GM23338 (cell line): ENCODE results near the gene PPIC. TPM values are rescaled to one million over a fixed set of nuclear protein-coding genes. Genes with fewer than 3 reads are reported as not detected.

Experiments
- ATAC-seq: fragments of 200-7000 bp; cut with Tn5 transposase; 3 replicates; pipeline ENCODE4 v1.9.1; 2020
- DNase-seq: peaks from one replicate; pipeline ENCODE4 v3.0.0-alpha.2; 2015; ENCODE audit warnings: low spot score
- H2AFZ ChIP-seq: fragments of 200-600 bp; sonication (generic); 2 replicates; pipeline ENCODE4 v1.8.0; 2016; ENCODE audit warnings: antibody characterized with exemption, mild to moderate bottlenecking, moderate library complexity
- H3F3A ChIP-seq: fragments of 200-600 bp; sonication (generic); replicated peaks from 2 replicates; pipeline ENCODE4 v1.8.0; 2017; ENCODE audit warnings: antibody characterized with exemption, mixed run types, low read depth
- H3K27ac ChIP-seq: fragments of 200-600 bp; sonication (generic); 2 replicates; pipeline ENCODE4 v1.6.1; 2016; ENCODE audit warnings: low read depth
- H3K27me3 ChIP-seq: fragments of 200-600 bp; sonication (generic); 2 replicates; pipeline ENCODE4 v1.8.0; 2016; ENCODE audit warnings: mild to moderate bottlenecking, mixed run types, moderate library complexity; ENCODE audit not compliant: insufficient read depth
- H3K36me3 ChIP-seq: fragments of 200-600 bp; sonication (generic); 2 replicates; pipeline ENCODE4 v1.8.0; 2016; ENCODE audit warnings: mild to moderate bottlenecking; ENCODE audit not compliant: insufficient read depth
- H3K4me1 ChIP-seq: fragments of 200-600 bp; sonication (generic); 2 replicates; pipeline ENCODE4 v1.8.0; 2016; ENCODE audit warnings: mild to moderate bottlenecking, moderate library complexity; ENCODE audit not compliant: insufficient read depth
- H3K4me2 ChIP-seq: fragments of 200-600 bp; sonication (generic); 2 replicates; pipeline ENCODE4 v1.7.1; 2017; ENCODE audit warnings: mixed run types
- H3K4me3 ChIP-seq: fragments of 200-600 bp; sonication (generic); 2 replicates; pipeline ENCODE4 v1.6.1; 2016; ENCODE audit warnings: mixed run types
- H3K79me2 ChIP-seq: fragments of 200-600 bp; sonication (generic); replicated peaks from 2 replicates; pipeline ENCODE4 v1.8.0; 2017; ENCODE audit warnings: mild to moderate bottlenecking; ENCODE audit not compliant: insufficient read depth
- H3K9me2 ChIP-seq: fragments of 200-600 bp; sonication (generic); 2 replicates; pipeline ENCODE4 v1.8.0; 2017; ENCODE audit not compliant: insufficient read depth
- H4K20me1 ChIP-seq: fragments of 200-600 bp; sonication (generic); replicated peaks from 2 replicates; pipeline ENCODE4 v1.8.0; 2017; ENCODE audit warnings: mild to moderate bottlenecking; ENCODE audit not compliant: insufficient read depth
- H3K27ac Mint-ChIP-seq: 2 replicates; pipeline ENCODE4 v1.8.0; 2020; ENCODE audit warnings: inconsistent platforms, mild to moderate bottlenecking, moderate library complexity, mixed read lengths
- H3K27me3 Mint-ChIP-seq: 3 replicates; pipeline ENCODE4 v1.8.0; 2022; ENCODE audit warnings: low read depth, mild to moderate bottlenecking, moderate library complexity, mixed read lengths, inconsistent platforms; ENCODE audit not compliant: insufficient read depth, poor library complexity
- H3K36me3 Mint-ChIP-seq: 3 replicates; pipeline ENCODE4 v1.8.0; 2021; ENCODE audit warnings: low read depth, mild to moderate bottlenecking, inconsistent platforms, moderate library complexity, mixed read lengths
- H3K4me1 Mint-ChIP-seq: 3 replicates; pipeline ENCODE4 v1.8.0; 2020; ENCODE audit warnings: mild to moderate bottlenecking, inconsistent platforms, mixed read lengths
- H3K4me3 Mint-ChIP-seq: 3 replicates; pipeline ENCODE4 v1.8.0; 2021; ENCODE audit warnings: moderate library complexity, mild to moderate bottlenecking, inconsistent platforms, mixed read lengths
- H3K9me3 Mint-ChIP-seq: 3 replicates; pipeline ENCODE4 v1.8.0; 2020; ENCODE audit warnings: moderate library complexity, mild to moderate bottlenecking, inconsistent platforms, mixed read lengths
- ETS1 ChIP-seq: IDR thresholded peaks from 2 replicates; pipeline ENCODE4 v1.6.1; 2016; ENCODE audit warnings: antibody characterized with exemption
- EZH2 ChIP-seq: fragments of 200-600 bp; sonication (generic); IDR thresholded peaks from one replicate; pipeline ENCODE4 v1.8.0; 2017; ENCODE audit warnings: antibody characterized with exemption, mild to moderate bottlenecking, low read depth; ENCODE audit not compliant: unreplicated experiment
- EZH2phosphoT487 ChIP-seq: fragments of 200-600 bp; sonication (generic); IDR thresholded peaks from one replicate; pipeline ENCODE4 v1.8.1; 2018; ENCODE audit warnings: antibody characterized with exemption; ENCODE audit not compliant: unreplicated experiment
- JUNB ChIP-seq: IDR thresholded peaks from one replicate; pipeline ENCODE4 v1.6.1; 2016; ENCODE audit warnings: antibody characterized with exemption; ENCODE audit not compliant: unreplicated experiment
- NANOG ChIP-seq: IDR thresholded peaks from 2 replicates; pipeline ENCODE4 v1.6.1; 2016; ENCODE audit warnings: antibody characterized with exemption, borderline replicate concordance
- POLR2AphosphoS5 ChIP-seq: IDR thresholded peaks from 2 replicates; pipeline ENCODE4 v1.6.1; 2016; ENCODE audit warnings: antibody characterized with exemption, low read depth
- REST ChIP-seq: IDR thresholded peaks from one replicate; pipeline ENCODE4 v1.6.1; 2018; ENCODE audit warnings: antibody characterized with exemption; ENCODE audit not compliant: unreplicated experiment
- STAT1 ChIP-seq: IDR thresholded peaks from one replicate; pipeline ENCODE4 v1.6.1; 2016; ENCODE audit warnings: antibody characterized with exemption; ENCODE audit not compliant: unreplicated experiment
- ZNF114 ChIP-seq: fragments of 250-450 bp; sonication (Bioruptor Pico); IDR thresholded peaks from 2 replicates; pipeline ENCODE4 v1.5.0; 2020; ENCODE audit warnings: mild to moderate bottlenecking, moderate library complexity
- ZNF331 ChIP-seq: fragments of 250-450 bp; sonication (Bioruptor Pico); IDR thresholded peaks from 2 replicates; pipeline ENCODE4 v1.5.0; 2020; ENCODE audit warnings: low read depth, mild to moderate bottlenecking, moderate library complexity
- polyA plus RNA-seq: library from polyadenylated mRNA; unstranded; fragments of >200 nt; fragmentation: Nextera tagmentation; extraction: Ambion mirVana; gene quantifications from 2 replicates; pipeline ENCODE4 v1.2.1, GENCODE V29; 2016
- total RNA-seq: library from RNA; depleted of rRNA; stranded (reverse); fragments of >200 nt; shearing (Covaris generic); gene quantifications from 2 replicates; pipeline ENCODE4 v1.2.3, GENCODE V29; 2014
- TF ChIP-seq, protein P1 (sequence below): fragments of 250-450 bp; sonication (Bioruptor Pico); IDR thresholded peaks from 2 replicates; pipeline ENCODE4 v1.5.0; 2020; ENCODE audit warnings: mild to moderate bottlenecking, moderate library complexity

PPIC gene
- total and polyA plus RNA-seq, 2 experiments from 2014 or later = 13.9 to 21.0 TPM

GRCh38 chr5:123044926-123045617 lies 8.5 kb upstream of the PPIC start (continued):
- TF ChIP-seq, protein P1, sequence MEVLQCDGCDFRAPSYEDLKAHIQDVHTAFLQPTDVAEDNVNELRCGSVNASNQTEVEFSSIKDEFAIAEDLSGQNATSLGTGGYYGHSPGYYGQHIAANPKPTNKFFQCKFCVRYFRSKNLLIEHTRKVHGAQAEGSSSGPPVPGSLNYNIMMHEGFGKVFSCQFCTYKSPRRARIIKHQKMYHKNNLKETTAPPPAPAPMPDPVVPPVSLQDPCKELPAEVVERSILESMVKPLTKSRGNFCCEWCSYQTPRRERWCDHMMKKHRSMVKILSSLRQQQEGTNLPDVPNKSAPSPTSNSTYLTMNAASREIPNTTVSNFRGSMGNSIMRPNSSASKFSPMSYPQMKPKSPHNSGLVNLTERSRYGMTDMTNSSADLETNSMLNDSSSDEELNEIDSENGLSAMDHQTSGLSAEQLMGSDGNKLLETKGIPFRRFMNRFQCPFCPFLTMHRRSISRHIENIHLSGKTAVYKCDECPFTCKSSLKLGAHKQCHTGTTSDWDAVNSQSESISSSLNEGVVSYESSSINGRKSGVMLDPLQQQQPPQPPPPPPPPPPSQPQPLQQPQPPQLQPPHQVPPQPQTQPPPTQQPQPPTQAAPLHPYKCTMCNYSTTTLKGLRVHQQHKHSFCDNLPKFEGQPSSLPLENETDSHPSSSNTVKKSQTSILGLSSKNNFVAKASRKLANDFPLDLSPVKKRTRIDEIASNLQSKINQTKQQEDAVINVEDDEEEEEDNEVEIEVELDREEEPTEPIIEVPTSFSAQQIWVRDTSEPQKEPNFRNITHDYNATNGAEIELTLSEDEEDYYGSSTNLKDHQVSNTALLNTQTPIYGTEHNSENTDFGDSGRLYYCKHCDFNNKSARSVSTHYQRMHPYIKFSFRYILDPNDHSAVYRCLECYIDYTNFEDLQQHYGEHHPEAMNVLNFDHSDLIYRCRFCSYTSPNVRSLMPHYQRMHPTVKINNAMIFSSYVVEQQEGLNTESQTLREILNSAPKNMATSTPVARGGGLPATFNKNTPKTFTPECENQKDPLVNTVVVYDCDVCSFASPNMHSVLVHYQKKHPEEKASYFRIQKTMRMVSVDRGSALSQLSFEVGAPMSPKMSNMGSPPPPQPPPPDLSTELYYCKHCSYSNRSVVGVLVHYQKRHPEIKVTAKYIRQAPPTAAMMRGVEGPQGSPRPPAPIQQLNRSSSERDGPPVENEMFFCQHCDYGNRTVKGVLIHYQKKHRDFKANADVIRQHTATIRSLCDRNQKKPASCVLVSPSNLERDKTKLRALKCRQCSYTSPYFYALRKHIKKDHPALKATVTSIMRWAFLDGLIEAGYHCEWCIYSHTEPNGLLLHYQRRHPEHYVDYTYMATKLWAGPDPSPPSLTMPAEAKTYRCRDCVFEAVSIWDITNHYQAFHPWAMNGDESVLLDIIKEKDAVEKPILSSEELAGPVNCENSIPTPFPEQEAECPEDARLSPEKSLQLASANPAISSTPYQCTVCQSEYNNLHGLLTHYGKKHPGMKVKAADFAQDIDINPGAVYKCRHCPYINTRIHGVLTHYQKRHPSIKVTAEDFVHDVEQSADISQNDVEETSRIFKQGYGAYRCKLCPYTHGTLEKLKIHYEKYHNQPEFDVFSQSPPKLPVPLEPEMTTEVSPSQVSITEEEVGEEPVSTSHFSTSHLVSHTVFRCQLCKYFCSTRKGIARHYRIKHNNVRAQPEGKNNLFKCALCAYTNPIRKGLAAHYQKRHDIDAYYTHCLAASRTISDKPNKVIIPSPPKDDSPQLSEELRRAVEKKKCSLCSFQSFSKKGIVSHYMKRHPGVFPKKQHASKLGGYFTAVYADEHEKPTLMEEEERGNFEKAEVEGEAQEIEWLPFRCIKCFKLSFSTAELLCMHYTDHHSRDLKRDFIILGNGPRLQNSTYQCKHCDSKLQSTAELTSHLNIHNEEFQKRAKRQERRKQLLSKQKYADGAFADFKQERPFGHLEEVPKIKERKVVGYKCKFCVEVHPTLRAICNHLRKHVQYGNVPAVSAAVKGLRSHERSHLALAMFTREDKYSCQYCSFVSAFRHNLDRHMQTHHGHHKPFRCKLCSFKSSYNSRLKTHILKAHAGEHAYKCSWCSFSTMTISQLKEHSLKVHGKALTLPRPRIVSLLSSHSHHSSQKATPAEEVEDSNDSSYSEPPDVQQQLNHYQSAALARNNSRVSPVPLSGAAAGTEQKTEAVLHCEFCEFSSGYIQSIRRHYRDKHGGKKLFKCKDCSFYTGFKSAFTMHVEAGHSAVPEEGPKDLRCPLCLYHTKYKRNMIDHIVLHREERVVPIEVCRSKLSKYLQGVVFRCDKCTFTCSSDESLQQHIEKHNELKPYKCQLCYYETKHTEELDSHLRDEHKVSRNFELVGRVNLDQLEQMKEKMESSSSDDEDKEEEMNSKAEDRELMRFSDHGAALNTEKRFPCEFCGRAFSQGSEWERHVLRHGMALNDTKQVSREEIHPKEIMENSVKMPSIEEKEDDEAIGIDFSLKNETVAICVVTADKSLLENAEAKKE = no peak
- no peak for TF ChIP-seq POLR2AphosphoS5
- no peak for TF ChIP-seq ETS1
- no peak for TF ChIP-seq JUNB

- Mint-ChIP-seq H3K27ac (no peak overlapping the region), H3K27me3 (peaks cover 24% of the 10 kb centered on the region), H3K4me1 (peaks cover 14% of the 10 kb centered on the region), H3K9me3 (no peaks in the 10 kb centered on the region), H3K36me3 (no peaks in the 10 kb centered on the region; the same call in 2 of the 3 replicates), H3K4me3 (no peak overlapping the region)
- H3K27ac ChIP-seq = no peak overlapping the region
- no peaks in the 10 kb centered on the region for H3F3A ChIP-seq
- ATAC-seq (no peak), DNase-seq (no peak)
- TF ChIP-seq ZNF331 (CRISPR knock-in tag) (no peak), EZH2phosphoT487 (no peak), POLR2AphosphoS5 (no peak), ETS1 (no peak), EZH2 (no peak), ZNF114 (CRISPR knock-in tag) (no peak), JUNB (no peak), NANOG (no peak), STAT1 (no peak), REST (no peak)
- H3K9me2 ChIP-seq = no peaks in the 10 kb centered on the region
- H4K20me1 ChIP-seq = no peaks in the 10 kb centered on the region
- peaks cover 12% of the 10 kb centered on the region for H3K4me1 ChIP-seq
- no peaks in the 10 kb centered on the region for H3K36me3 ChIP-seq
- no peaks in the 10 kb centered on the region for H3K79me2 ChIP-seq
- H3K27me3 ChIP-seq = peaks cover 36% of the 10 kb centered on the region
- H3K4me2 ChIP-seq = no peak overlapping the region
- no peak overlapping the region for H2AFZ ChIP-seq
- H3K4me3 ChIP-seq = no peak overlapping the region
These were observed 3.1 kb upstream of the PPIC start for GRCh38 chr5:123039673-123040072.
